GM23248 (cell line): Measurements from ENCODE around the gene IAH1. TPM values are rescaled to one million over a fixed set of nuclear protein-coding genes. Genes with fewer than 3 reads are reported as not detected.
A peak's percentile ranks its signal among the peaks of the same experiment; 100 is the strongest.

Experiments used
- DNase-seq: peaks from one replicate; pipeline ENCODE4 v3.0.0-alpha.2; 2015
- H2AFZ ChIP-seq: fragments of 200-600 bp; sonication (generic); 2 replicates; pipeline ENCODE4 v1.6.1; 2016; ENCODE audit warnings: antibody characterized with exemption
- H3F3A ChIP-seq: fragments of 200-600 bp; sonication (generic); 2 replicates; pipeline ENCODE4 v1.6.1; 2016; ENCODE audit warnings: mild to moderate bottlenecking, antibody characterized with exemption, mixed run types; ENCODE audit not compliant: insufficient read depth
- H3K27ac ChIP-seq: fragments of 200-600 bp; sonication (generic); 2 replicates; pipeline ENCODE4 v1.5.1; 2016; ENCODE audit warnings: mild to moderate bottlenecking
- H3K27me3 ChIP-seq: fragments of 200-600 bp; sonication (generic); replicated peaks from 2 replicates; pipeline ENCODE4 v1.6.1; 2016; ENCODE audit warnings: mild to moderate bottlenecking; ENCODE audit not compliant: insufficient read depth
- H3K36me3 ChIP-seq: fragments of 200-600 bp; sonication (generic); 2 replicates; pipeline ENCODE4 v1.6.1; 2016; ENCODE audit warnings: low read depth, mild to moderate bottlenecking
- H3K4me1 ChIP-seq: fragments of 200-600 bp; sonication (generic); 2 replicates; pipeline ENCODE4 v1.6.1; 2016; ENCODE audit warnings: mild to moderate bottlenecking; ENCODE audit not compliant: insufficient read depth
- H3K4me2 ChIP-seq: fragments of 200-600 bp; sonication (generic); one replicate; pipeline ENCODE4 v1.6.1; 2016; ENCODE audit warnings: mild to moderate bottlenecking; ENCODE audit not compliant: unreplicated experiment
- H3K4me3 ChIP-seq: fragments of 200-600 bp; sonication (generic); 2 replicates; pipeline ENCODE4 v1.5.1; 2016; ENCODE audit warnings: mild to moderate bottlenecking
- H3K79me2 ChIP-seq: fragments of 200-600 bp; sonication (generic); 2 replicates; pipeline ENCODE4 v1.6.1; 2016; ENCODE audit warnings: mild to moderate bottlenecking; ENCODE audit not compliant: insufficient read depth
- H3K9ac ChIP-seq: fragments of 200-600 bp; sonication (generic); 2 replicates; pipeline ENCODE4 v1.6.1; 2016; ENCODE audit warnings: mild to moderate bottlenecking
- H3K9me2 ChIP-seq: fragments of 200-600 bp; sonication (generic); 2 replicates; pipeline ENCODE4 v1.6.1; 2016; ENCODE audit warnings: mixed run types, mild to moderate bottlenecking, moderate library complexity; ENCODE audit not compliant: insufficient read depth
- H3K9me3 ChIP-seq: fragments of 200-600 bp; sonication (generic); one replicate; pipeline ENCODE4 v1.6.1; 2017; ENCODE audit warnings: low read depth
- H4K20me1 ChIP-seq: fragments of 200-600 bp; sonication (generic); 2 replicates; pipeline ENCODE4 v1.6.0; 2016; ENCODE audit not compliant: insufficient read depth
- EZH2 ChIP-seq: fragments of 200-600 bp; sonication (generic); IDR thresholded peaks from 2 replicates; pipeline ENCODE4 v1.6.1; 2018; ENCODE audit warnings: antibody characterized with exemption, mild to moderate bottlenecking; ENCODE audit not compliant: insufficient read depth, poor library complexity, severe bottlenecking
- EZH2phosphoT487 ChIP-seq: fragments of 200-600 bp; sonication (generic); IDR thresholded peaks from 2 replicates; pipeline ENCODE4 v1.6.1; 2018; ENCODE audit warnings: antibody characterized with exemption, moderate library complexity, mild to moderate bottlenecking, low read depth; ENCODE audit not compliant: insufficient read depth
- WGBS, 2 experiments: methylation state at CpG; one replicate each; pipeline ENCODE4 v1.1.6; 2015 to 2017; ENCODE audit warnings: low lambda C conversion rate in 2 of 2, low coverage in 1 of 2; ENCODE audit errors: missing lambda C conversion rate in 2 of 2; 5-methylcytosine and 5-hydroxymethylcytosine counted together
- in situ Hi-C: fragments of 300-500 bp; cut with MboI; formaldehyde crosslinking; loops from 2 replicates; pipeline ENCODE4 v1.15.0; 2020
- polyA plus RNA-seq: library from polyadenylated mRNA; unstranded; fragments of >200 nt; fragmentation: Nextera tagmentation; extraction: Ambion mirVana; gene quantifications from 2 replicates; pipeline ENCODE4 v1.2.1, GENCODE V29; 2016
- total RNA-seq: library from RNA; depleted of rRNA; stranded (reverse); fragments of >200 nt; shearing (Covaris generic); gene quantifications from 2 replicates; pipeline ENCODE4 v1.2.3, GENCODE V29; 2014

IAH1 gene
- total and polyA plus RNA-seq, 2 experiments from 2014 or later, result 81.5 to 135 TPM

DNA sequence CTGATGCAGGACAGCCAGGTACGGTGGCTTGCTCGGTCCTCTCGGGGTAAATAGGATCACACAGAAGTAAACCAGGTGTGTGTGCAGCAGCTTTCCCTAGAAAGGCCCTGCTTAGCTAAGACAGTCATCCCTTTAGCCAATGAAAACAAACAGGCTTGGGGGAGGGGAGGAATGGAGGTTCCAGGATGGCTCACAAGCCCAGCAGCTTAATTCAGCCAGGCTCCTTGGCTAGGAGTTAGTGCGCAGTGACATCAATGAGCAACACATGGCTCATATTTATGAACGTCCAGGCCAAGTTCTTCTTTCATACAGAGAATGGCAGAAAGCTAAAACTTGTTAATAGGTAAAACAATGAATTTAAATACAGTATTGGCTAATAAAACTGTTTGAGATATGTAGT, 10.2 kb downstream of the IAH1 start:
- Histone ChIP-seq H3K36me3 (peaks cover 84% of the 10 kb centered on the region), H3K9ac (no peak overlapping the region), H3K27me3 (no peaks in the 10 kb centered on the region), H3K4me2 (no peak overlapping the region), H3K79me2 (peaks cover 66% of the 10 kb centered on the region), H3K9me3 (no peaks in the 10 kb centered on the region), H2AFZ (no peak overlapping the region), H3F3A (peaks cover 33% of the 10 kb centered on the region), H3K4me1 (peaks cover 14% of the 10 kb centered on the region), H3K4me3 (no peak overlapping the region), H4K20me1 (no peaks in the 10 kb centered on the region; the same call in none of the 2 replicates), H3K9me2 (no peaks in the 10 kb centered on the region), H3K27ac (0 out of 2 replicates have a peak overlapping the region, but pooled peaks have one; percentile 14)
- 71 to 74% methylated on average over 5 of the region's 5 CpGs for WGBS, 2 experiments
- in situ Hi-C loops, result no loop called here
- DNase-seq, result peak; percentile 69
- TF ChIP-seq EZH2 (no peak), EZH2phosphoT487 (no peak)

DNA sequence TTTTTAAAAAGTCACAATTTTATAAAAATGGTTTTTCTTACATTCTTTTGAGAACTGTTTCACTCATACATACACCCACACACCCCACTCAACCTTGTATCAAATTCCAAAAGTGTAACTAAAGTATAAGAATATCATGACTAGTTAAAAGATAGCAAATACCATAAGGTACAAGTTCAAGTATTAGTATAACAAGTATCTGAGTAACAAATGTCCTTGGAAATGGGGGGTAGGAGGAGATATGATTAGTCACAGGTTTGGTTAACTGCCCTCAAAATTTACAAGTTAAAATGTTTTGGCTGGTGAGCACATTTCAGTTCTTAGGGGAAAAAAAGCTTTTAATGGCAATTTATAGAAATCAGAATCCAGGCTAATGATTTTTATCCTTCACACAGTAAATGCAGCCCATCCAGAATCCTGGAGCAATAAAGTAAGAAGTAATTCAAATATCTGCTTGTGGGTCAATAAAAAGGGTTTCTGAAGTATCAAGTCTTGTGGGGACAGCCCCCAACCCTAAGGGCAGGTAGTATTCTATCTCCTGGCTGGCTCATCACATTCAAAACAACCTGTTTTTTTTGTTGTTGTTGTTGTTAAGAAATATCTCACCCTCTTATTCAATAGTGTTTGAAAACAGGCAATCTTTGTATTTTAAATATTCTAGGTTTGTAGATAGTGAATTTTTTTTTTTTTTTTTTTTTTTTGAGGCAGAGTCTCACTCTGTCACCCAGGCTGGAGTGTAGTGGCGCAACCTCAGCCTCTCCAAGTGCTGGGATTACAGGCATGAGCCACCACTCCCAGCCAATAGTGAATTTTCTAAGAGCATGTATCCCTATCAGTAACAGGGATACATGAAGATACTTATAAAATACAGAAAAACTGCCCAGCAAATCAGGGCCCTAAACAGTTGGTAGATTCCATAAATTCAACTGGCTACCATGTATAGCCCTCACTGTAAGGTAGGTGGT, 14.5 kb downstream of the IAH1 start:
- H3K9me3 ChIP-seq, result no peaks in the 10 kb centered on the region
- DNase-seq, result peak; percentile 76
- peaks cover 75% of the 10 kb centered on the region for H3K36me3 ChIP-seq
- in situ Hi-C loops, result no loop called here
- H3K27ac ChIP-seq, result peak overlapping the region; percentile 55
- H3K79me2 ChIP-seq, result peaks cover 37% of the 10 kb centered on the region
- no peak overlapping the region for H3K4me3 ChIP-seq
- H3K9me2 ChIP-seq, result no peaks in the 10 kb centered on the region
- H4K20me1 ChIP-seq, result no peaks in the 10 kb centered on the region
- no peaks in the 10 kb centered on the region for H3K27me3 ChIP-seq
- peak overlapping the region; percentile 31; the same call in 1 of the 2 replicates for H3K9ac ChIP-seq
- 96 to 100% methylated on average over 1 of the region's 1 CpG for WGBS, 2 experiments
- peaks cover 57% of the 10 kb centered on the region for H3F3A ChIP-seq
- no peak overlapping the region for H2AFZ ChIP-seq
- TF ChIP-seq EZH2phosphoT487, result no peak
- TF ChIP-seq EZH2, result no peak
- peak overlapping the region; percentile 57 for H3K4me2 ChIP-seq
- H3K4me1 ChIP-seq, result peaks cover 19% of the 10 kb centered on the region

DNA sequence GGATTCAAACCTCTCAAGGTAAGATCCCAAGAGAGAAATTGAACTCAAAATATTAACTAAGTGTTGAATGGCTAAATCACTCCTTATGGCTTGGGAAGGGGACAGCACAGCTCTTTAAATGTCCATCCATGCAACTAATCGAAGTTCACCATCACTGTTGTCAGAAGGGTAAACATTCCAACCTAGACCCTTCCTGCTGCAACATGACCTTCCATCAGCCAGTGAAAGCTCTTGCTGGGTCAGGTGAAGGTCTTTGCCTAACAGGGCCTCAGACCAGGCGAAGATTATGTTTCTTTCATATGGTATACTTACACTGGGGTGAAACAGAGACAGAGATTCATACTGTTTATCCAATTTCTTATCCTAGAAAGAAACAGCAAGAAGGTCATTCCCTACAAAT, 16.4 kb downstream of the IAH1 start:
- Histone ChIP-seq H3K4me3 (no peak overlapping the region), H3F3A (peaks cover 46% of the 10 kb centered on the region), H3K9me3 (no peaks in the 10 kb centered on the region), H3K9me2 (no peaks in the 10 kb centered on the region), H3K4me2 (no peak overlapping the region), H3K4me1 (peaks cover 19% of the 10 kb centered on the region), H3K79me2 (peaks cover 23% of the 10 kb centered on the region), H3K27ac (no peak overlapping the region), H3K36me3 (peaks cover 68% of the 10 kb centered on the region), H3K9ac (no peak overlapping the region), H4K20me1 (no peaks in the 10 kb centered on the region), H3K27me3 (no peaks in the 10 kb centered on the region), H2AFZ (no peak overlapping the region)
- 94 to 98% methylated on average over 2 of the region's 2 CpGs for WGBS, 2 experiments
- DNase-seq, result no peak
- in situ Hi-C loops, result no loop called here
- no peak for TF ChIP-seq EZH2
- TF ChIP-seq EZH2phosphoT487, result no peak

DNA sequence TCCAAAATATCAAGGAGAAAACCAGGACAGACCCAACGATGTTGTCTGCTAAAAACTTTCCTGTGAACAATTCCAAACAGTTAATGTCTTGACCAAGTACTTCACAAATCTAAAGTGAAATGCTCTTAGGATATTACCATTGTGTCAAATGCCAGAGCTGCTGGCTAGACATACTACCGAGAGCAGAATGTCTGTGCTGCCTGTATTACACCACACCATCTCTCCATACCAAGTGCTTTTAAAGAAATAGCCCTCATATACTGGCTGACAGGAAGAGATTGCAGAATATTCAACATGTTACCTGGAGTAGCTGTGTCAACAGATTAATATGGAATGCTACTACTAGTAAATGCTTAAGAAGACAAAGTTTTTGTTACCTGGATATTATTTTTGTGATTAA, 18.6 kb downstream of the IAH1 start:
- peaks cover 53% of the 10 kb centered on the region for H3K36me3 ChIP-seq
- WGBS, 2 experiments, result 9 to 17% methylated on average over 2 of the region's 2 CpGs
- no peak overlapping the region for H3K4me2 ChIP-seq
- in situ Hi-C loops, result no loop called here
- 0 out of 2 replicates have a peak, but pooled peaks cover 14% of the 10 kb centered on the region for H3K79me2 ChIP-seq
- H3K4me3 ChIP-seq, result no peak overlapping the region
- no peak overlapping the region for H3K27ac ChIP-seq
- no peaks in the 10 kb centered on the region for H3K27me3 ChIP-seq
- no peaks in the 10 kb centered on the region for H4K20me1 ChIP-seq
- TF ChIP-seq EZH2phosphoT487 (no peak), EZH2 (no peak)
- peaks cover 43% of the 10 kb centered on the region for H3F3A ChIP-seq
- DNase-seq, result no peak
- H3K9ac ChIP-seq, result no peak overlapping the region
- no peaks in the 10 kb centered on the region for H3K9me2 ChIP-seq
- H3K9me3 ChIP-seq, result no peaks in the 10 kb centered on the region
- peaks cover 21% of the 10 kb centered on the region for H3K4me1 ChIP-seq
- H2AFZ ChIP-seq, result no peak overlapping the region
